H1 (cell line): ENCODE results near the gene ETDB. TPM values are rescaled to one million over a fixed set of nuclear protein-coding genes. Genes with fewer than 3 reads are reported as not detected.

Experiments used
- CBX5 ChIP-seq: fragments of 300-800, 300-1000 bp; sonication (generic); IDR thresholded peaks from 2 replicates; pipeline ENCODE4 v1.7.1; 2016; ENCODE audit warnings: antibody characterized with exemption, low read length, low read depth
- HDAC2 ChIP-seq, 2 experiments: fragments of 300-600 bp in 1 of 2; sonication (generic) in 1 of 2; IDR thresholded peaks; 2 replicates each; pipeline ENCODE4 v1.6.1; 2011 to 2012; ENCODE audit warnings: low read depth in 2 of 2, low read length in 2 of 2, mild to moderate bottlenecking in 2 of 2, moderate library complexity in 2 of 2, borderline replicate concordance in 1 of 2, inconsistent platforms in 1 of 2
- RFX5 ChIP-seq: IDR thresholded peaks from 2 replicates; pipeline ENCODE4 v1.6.1; 2011; ENCODE audit warnings: low read depth, low read length, improper control_type of control experiment, borderline replicate concordance
- polyA plus RNA-seq, 7 experiments: library from polyadenylated mRNA; depleted of rRNA in 3 of 7; stranded (reverse) in 5 of 7; unstranded in 2 of 7; fragments of >200 nt in 5 of 7; fragments of 200-250 nt in 2 of 7; gene quantifications; 1 replicate in 5 of 7; 2 replicates in 1 of 7; 4 replicates in 1 of 7; pipeline versions ENCODE4 v1.2.1 to v1.2.3, GENCODE V29; 2011 to 2013; ENCODE audit warnings: missing spikeins in 2 of 7, mixed read lengths in 2 of 7
- total RNA-seq: library from RNA; stranded (reverse); fragmentation: NEBNext Ultra II Directional; extraction: Animal tissue kit (Norgen Biotek cat#: 25700); gene quantifications from 2 replicates; pipeline ENCODE4 v1.2.1, GENCODE V29; 2021
- TF ChIP-seq, protein P1 (sequence below): fragments of 300-600 bp; sonication (generic); IDR thresholded peaks from 2 replicates; pipeline ENCODE4 v1.7.1; 2012; ENCODE audit warnings: low read length, moderate library complexity, mild to moderate bottlenecking, inconsistent platforms; ENCODE audit not compliant: insufficient replicate concordance
- TF ChIP-seq, protein P2 (sequence below): IDR thresholded peaks from 2 replicates; pipeline ENCODE4 v1.6.1; 2012; ENCODE audit warnings: inconsistent platforms
- TF ChIP-seq, protein P3 (sequence below): IDR thresholded peaks from 2 replicates; pipeline ENCODE4 v1.6.1; 2012; ENCODE audit warnings: inconsistent platforms

The ETDB gene
- total and polyA plus RNA-seq, 2 of the 8 experiments (the other 6 are each of a cell fraction or from before 2014, with no cell fraction given) = not detected

DNA sequence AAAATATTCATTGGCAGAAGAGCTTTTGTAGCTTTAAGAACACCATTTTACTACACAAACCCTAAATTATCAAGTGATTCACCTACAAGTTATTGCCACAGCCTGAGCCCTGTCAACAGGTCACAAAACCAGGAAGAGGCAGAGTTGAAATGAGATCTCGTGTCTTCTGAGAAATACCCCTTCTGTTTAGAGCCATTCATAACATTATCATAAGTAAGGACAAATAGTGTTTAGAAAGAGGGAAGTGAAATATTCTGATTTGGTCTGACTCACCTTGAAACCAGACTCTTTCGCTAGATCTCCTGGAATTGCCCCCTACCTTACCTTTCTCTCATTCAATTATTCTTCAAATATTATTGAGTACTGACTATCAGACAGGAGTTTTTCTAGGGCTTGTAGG, 5.9 kb downstream of the ETDB start (continued):
- TF ChIP-seq, protein P1, sequence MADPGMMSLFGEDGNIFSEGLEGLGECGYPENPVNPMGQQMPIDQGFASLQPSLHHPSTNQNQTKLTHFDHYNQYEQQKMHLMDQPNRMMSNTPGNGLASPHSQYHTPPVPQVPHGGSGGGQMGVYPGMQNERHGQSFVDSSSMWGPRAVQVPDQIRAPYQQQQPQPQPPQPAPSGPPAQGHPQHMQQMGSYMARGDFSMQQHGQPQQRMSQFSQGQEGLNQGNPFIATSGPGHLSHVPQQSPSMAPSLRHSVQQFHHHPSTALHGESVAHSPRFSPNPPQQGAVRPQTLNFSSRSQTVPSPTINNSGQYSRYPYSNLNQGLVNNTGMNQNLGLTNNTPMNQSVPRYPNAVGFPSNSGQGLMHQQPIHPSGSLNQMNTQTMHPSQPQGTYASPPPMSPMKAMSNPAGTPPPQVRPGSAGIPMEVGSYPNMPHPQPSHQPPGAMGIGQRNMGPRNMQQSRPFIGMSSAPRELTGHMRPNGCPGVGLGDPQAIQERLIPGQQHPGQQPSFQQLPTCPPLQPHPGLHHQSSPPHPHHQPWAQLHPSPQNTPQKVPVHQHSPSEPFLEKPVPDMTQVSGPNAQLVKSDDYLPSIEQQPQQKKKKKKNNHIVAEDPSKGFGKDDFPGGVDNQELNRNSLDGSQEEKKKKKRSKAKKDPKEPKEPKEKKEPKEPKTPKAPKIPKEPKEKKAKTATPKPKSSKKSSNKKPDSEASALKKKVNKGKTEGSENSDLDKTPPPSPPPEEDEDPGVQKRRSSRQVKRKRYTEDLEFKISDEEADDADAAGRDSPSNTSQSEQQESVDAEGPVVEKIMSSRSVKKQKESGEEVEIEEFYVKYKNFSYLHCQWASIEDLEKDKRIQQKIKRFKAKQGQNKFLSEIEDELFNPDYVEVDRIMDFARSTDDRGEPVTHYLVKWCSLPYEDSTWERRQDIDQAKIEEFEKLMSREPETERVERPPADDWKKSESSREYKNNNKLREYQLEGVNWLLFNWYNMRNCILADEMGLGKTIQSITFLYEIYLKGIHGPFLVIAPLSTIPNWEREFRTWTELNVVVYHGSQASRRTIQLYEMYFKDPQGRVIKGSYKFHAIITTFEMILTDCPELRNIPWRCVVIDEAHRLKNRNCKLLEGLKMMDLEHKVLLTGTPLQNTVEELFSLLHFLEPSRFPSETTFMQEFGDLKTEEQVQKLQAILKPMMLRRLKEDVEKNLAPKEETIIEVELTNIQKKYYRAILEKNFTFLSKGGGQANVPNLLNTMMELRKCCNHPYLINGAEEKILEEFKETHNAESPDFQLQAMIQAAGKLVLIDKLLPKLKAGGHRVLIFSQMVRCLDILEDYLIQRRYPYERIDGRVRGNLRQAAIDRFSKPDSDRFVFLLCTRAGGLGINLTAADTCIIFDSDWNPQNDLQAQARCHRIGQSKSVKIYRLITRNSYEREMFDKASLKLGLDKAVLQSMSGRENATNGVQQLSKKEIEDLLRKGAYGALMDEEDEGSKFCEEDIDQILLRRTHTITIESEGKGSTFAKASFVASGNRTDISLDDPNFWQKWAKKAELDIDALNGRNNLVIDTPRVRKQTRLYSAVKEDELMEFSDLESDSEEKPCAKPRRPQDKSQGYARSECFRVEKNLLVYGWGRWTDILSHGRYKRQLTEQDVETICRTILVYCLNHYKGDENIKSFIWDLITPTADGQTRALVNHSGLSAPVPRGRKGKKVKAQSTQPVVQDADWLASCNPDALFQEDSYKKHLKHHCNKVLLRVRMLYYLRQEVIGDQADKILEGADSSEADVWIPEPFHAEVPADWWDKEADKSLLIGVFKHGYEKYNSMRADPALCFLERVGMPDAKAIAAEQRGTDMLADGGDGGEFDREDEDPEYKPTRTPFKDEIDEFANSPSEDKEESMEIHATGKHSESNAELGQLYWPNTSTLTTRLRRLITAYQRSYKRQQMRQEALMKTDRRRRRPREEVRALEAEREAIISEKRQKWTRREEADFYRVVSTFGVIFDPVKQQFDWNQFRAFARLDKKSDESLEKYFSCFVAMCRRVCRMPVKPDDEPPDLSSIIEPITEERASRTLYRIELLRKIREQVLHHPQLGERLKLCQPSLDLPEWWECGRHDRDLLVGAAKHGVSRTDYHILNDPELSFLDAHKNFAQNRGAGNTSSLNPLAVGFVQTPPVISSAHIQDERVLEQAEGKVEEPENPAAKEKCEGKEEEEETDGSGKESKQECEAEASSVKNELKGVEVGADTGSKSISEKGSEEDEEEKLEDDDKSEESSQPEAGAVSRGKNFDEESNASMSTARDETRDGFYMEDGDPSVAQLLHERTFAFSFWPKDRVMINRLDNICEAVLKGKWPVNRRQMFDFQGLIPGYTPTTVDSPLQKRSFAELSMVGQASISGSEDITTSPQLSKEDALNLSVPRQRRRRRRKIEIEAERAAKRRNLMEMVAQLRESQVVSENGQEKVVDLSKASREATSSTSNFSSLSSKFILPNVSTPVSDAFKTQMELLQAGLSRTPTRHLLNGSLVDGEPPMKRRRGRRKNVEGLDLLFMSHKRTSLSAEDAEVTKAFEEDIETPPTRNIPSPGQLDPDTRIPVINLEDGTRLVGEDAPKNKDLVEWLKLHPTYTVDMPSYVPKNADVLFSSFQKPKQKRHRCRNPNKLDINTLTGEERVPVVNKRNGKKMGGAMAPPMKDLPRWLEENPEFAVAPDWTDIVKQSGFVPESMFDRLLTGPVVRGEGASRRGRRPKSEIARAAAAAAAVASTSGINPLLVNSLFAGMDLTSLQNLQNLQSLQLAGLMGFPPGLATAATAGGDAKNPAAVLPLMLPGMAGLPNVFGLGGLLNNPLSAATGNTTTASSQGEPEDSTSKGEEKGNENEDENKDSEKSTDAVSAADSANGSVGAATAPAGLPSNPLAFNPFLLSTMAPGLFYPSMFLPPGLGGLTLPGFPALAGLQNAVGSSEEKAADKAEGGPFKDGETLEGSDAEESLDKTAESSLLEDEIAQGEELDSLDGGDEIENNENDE = no peak
- TF ChIP-seq RFX5 = no peak
- TF ChIP-seq HDAC2 (IDR thresholded peaks at IDR 0.05; ENCODE audit: borderline replicate concordance in 1 of 2, low read depth in 2 of 2, low read length in 2 of 2) = no peak
- no peak for TF ChIP-seq CBX5
- TF ChIP-seq, protein P2, sequence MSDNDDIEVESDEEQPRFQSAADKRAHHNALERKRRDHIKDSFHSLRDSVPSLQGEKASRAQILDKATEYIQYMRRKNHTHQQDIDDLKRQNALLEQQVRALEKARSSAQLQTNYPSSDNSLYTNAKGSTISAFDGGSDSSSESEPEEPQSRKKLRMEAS = no peak
- TF ChIP-seq, protein P3, sequence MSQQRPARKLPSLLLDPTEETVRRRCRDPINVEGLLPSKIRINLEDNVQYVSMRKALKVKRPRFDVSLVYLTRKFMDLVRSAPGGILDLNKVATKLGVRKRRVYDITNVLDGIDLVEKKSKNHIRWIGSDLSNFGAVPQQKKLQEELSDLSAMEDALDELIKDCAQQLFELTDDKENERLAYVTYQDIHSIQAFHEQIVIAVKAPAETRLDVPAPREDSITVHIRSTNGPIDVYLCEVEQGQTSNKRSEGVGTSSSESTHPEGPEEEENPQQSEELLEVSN = no peak
